ENCODE results near the gene PIH1D1. TPM values are rescaled to one million over a fixed set of nuclear protein-coding genes. Genes with fewer than 3 reads are reported as not detected.

The PIH1D1 gene
- total RNA-seq, 1 experiment from 2014 or later = 153 TPM

DNA sequence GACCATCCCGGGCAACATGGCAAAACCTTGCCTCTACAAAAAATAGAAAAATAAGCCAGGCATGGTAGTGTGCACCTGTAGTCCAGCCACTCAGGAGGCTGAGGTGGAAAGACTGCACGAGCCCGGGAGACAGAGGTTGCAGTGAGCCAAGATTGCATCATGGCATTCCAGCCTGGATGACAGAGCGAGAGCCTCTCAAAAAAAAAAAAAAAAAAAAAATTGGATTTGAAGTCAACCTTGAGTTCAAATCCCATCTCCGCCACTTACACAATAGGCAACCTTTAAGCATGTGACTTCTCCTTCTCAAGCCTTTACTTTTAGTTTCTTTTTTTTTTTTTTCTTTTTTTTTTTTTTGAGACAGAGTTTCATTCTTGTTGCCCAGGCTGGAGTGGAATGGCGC lies 51.6 kb downstream of the PIH1D1 start:
- H3K4me3 Mint-ChIP-seq = no peak overlapping the region
- POLR2A ChIA-PET = interaction anchor here (0.7 kb wide), 1 partner anchor 16 kb away, joined by 5 read pairs; no protein-coding TSS in a partner anchor
- H3K9me3 Mint-ChIP-seq = no peaks in the 10 kb centered on the region
- no peaks in the 10 kb centered on the region for H3K36me3 Mint-ChIP-seq
- H3K4me1 Mint-ChIP-seq = peaks cover 54% of the 10 kb centered on the region
- TF ChIP-seq GABPB1 (CRISPR knock-in tag; IDR thresholded peaks at IDR 0.05) (peak; percentile 85), SMAD3 (CRISPR knock-in tag; IDR thresholded peaks at IDR 0.05; ENCODE audit: borderline replicate concordance) (no peak), CREB1 (CRISPR knock-in tag; IDR thresholded peaks at IDR 0.05) (no peak)
- DNase-seq (ENCODE audit: low spot score) = no peak
- CTCF ChIA-PET = no interaction called here
- ATAC-seq = no peak
- no peaks in the 10 kb centered on the region; the same call in 1 of the 2 replicates for H3K27me3 Mint-ChIP-seq (ENCODE audit: low read depth)
- no peak overlapping the region for H3K27ac Mint-ChIP-seq

DNA sequence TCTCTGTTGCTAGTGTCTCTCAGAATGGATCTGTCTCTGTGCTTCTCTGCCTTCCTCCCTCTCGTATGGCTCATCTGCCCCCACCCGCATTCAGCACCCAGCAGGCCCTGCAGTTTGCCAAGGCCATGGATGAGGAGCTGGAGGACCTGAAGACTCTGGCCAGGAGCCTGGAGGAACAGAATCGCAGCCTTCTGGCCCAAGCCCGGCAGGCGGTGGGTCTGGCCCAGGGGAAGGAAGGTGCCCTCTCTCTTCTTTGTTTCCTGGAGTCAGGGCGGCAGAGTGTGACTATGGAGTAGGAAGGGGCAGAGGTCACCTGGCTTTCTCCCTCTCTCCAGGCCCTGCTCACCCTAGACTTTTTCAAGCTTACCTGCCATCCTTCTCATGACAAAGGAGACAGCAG lies 52.7 kb downstream of the PIH1D1 start:
- DNase-seq (ENCODE audit: low spot score) = no peak
- POLR2A ChIA-PET = no interaction called here

More for the DNA sequence above, 52.7 kb downstream of the PIH1D1 start:
- H3K4me3 Mint-ChIP-seq = no peak overlapping the region
- peaks cover 51% of the 10 kb centered on the region for H3K4me1 Mint-ChIP-seq
- no peaks in the 10 kb centered on the region for H3K36me3 Mint-ChIP-seq
- TF ChIP-seq ZNF281 (CRISPR knock-in tag; IDR thresholded peaks at IDR 0.05) (no peak), NFE2L1 (CRISPR knock-in tag; IDR thresholded peaks at IDR 0.05) (no peak), FOXJ3 (CRISPR knock-in tag; IDR thresholded peaks at IDR 0.05; ENCODE audit: borderline replicate concordance) (no peak), AFF4 (CRISPR knock-in tag; IDR thresholded peaks at IDR 0.05; ENCODE audit: borderline replicate concordance) (no peak), TEAD4 (CRISPR knock-in tag; IDR thresholded peaks at IDR 0.05) (no peak), ZNF263 (CRISPR knock-in tag; IDR thresholded peaks at IDR 0.05; ENCODE audit: low read depth) (no peak), FOXP1 (CRISPR knock-in tag; IDR thresholded peaks at IDR 0.05; ENCODE audit: borderline replicate concordance) (no peak), USF2 (CRISPR knock-in tag; IDR thresholded peaks at IDR 0.05) (no peak), ZNF121 (CRISPR knock-in tag; IDR thresholded peaks at IDR 0.05) (no peak), JAZF1 (CRISPR knock-in tag; IDR thresholded peaks at IDR 0.05) (no peak), OVOL2 (CRISPR knock-in tag; IDR thresholded peaks at IDR 0.05; ENCODE audit: borderline replicate concordance) (no peak), FOXK1 (CRISPR knock-in tag; IDR thresholded peaks at IDR 0.05) (no peak), MLX (CRISPR knock-in tag; IDR thresholded peaks at IDR 0.05) (no peak), ESRRA (CRISPR knock-in tag; IDR thresholded peaks at IDR 0.05; ENCODE audit: borderline replicate concordance) (no peak)
- TF ChIP-seq, protein P1, sequence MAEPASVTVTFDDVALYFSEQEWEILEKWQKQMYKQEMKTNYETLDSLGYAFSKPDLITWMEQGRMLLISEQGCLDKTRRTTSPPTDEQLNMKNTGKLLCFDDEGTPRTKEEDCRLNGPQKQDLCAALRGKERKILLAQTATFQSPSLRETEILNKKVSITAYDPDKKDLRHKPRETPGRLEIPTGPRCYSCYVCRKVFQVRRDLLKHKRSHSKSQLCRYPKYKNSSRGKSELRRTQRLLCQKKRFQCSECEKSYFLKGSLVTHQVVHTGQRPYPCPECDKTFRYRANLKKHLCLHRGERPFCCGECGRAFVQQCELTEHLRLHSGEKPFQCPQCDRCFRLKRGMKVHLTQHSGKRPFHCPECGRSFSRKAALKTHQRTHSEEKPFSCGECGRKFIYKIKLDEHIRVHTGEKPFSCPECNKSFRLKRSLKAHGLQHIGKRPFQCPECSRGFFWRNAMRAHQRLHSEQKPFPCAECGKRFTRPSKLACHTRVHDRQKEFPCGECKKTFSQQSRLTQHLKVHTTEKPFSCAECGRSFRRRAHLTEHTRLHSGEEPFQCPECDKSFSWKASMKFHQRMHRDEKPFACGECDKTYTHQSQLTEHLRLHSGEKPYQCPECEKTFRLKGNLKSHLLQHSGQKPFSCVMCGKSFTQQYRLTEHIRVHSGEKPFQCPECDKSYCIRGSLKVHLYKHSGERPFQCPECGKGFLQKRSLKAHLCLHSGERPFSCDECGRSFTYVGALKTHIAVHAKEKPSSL (CRISPR knock-in tag; conservative IDR thresholded peaks at IDR 0.05) = no peak
- TF ChIP-seq, protein P2, sequence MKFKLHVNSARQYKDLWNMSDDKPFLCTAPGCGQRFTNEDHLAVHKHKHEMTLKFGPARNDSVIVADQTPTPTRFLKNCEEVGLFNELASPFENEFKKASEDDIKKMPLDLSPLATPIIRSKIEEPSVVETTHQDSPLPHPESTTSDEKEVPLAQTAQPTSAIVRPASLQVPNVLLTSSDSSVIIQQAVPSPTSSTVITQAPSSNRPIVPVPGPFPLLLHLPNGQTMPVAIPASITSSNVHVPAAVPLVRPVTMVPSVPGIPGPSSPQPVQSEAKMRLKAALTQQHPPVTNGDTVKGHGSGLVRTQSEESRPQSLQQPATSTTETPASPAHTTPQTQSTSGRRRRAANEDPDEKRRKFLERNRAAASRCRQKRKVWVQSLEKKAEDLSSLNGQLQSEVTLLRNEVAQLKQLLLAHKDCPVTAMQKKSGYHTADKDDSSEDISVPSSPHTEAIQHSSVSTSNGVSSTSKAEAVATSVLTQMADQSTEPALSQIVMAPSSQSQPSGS (CRISPR knock-in tag; IDR thresholded peaks at IDR 0.05; ENCODE audit: borderline replicate concordance, low read depth) = no peak
- H3K9me3 Mint-ChIP-seq = no peaks in the 10 kb centered on the region
- ATAC-seq = no peak
- H3K27ac Mint-ChIP-seq = no peak overlapping the region
- CTCF ChIA-PET = interaction anchor here (0.8 to 2.0 kb wide), 4 partner anchors 19 to 46 kb away, joined by 3 to 6 read pairs (median 3); partner anchors contain the start of gene DKKL1
- no peaks in the 10 kb centered on the region; the same call in 1 of the 2 replicates for H3K27me3 Mint-ChIP-seq (ENCODE audit: low read depth)
